SK-N-SH treated with all-trans-retinoic acid at 6 μM for 48 hours (cell line): ENCODE results near the gene MYL3.

Experiments
- ARNTL ChIP-seq: fragments of 450-650 bp; formaldehyde crosslinking; IDR thresholded peaks from 2 replicates; pipeline ENCODE4 v1.5.0; 2020; ENCODE audit warnings: low read depth, mild to moderate bottlenecking, moderate library complexity, borderline replicate concordance
- CREB5 ChIP-seq: fragments of 250-450 bp; sonication (Bioruptor Pico); IDR thresholded peaks from 2 replicates; pipeline ENCODE4 v1.5.1; 2020; ENCODE audit warnings: low read depth, mild to moderate bottlenecking, moderate library complexity
- CSRNP3 ChIP-seq: fragments of 250-450 bp; sonication (Bioruptor Pico); IDR thresholded peaks from 2 replicates; pipeline ENCODE4 v1.5.1; 2021; ENCODE audit warnings: mild to moderate bottlenecking, moderate library complexity
- OSR1 ChIP-seq: fragments of 250-450 bp; sonication (Bioruptor Pico); IDR thresholded peaks from 2 replicates; pipeline ENCODE4 v1.8.0; 2022; ENCODE audit warnings: moderate library complexity, mild to moderate bottlenecking, inconsistent platforms
- RARB ChIP-seq: fragments of 250-450 bp; sonication (Bioruptor Pico); IDR thresholded peaks from 2 replicates; pipeline ENCODE4 v1.8.0; 2021; ENCODE audit warnings: mild to moderate bottlenecking, moderate library complexity
- TCF4 ChIP-seq: fragments of 250-450 bp; sonication (Bioruptor Pico); IDR thresholded peaks from 2 replicates; pipeline ENCODE4 v1.8.0; 2021; ENCODE audit warnings: mild to moderate bottlenecking, moderate library complexity, borderline replicate concordance
- ZFP3 ChIP-seq: fragments of 250-450 bp; sonication (Bioruptor Pico); IDR thresholded peaks from 2 replicates; pipeline ENCODE4 v1.5.0; 2020; ENCODE audit warnings: mild to moderate bottlenecking, moderate library complexity
- ZFP30 ChIP-seq: fragments of 450-650 bp; formaldehyde crosslinking; IDR thresholded peaks from 2 replicates; pipeline ENCODE4 v1.5.0; 2022; ENCODE audit warnings: mild to moderate bottlenecking, moderate library complexity
- TF ChIP-seq, protein P1 (sequence below): fragments of 250-450 bp; sonication (Bioruptor Pico); IDR thresholded peaks from 2 replicates; pipeline ENCODE4 v1.8.0; 2020; ENCODE audit warnings: mild to moderate bottlenecking, moderate library complexity, borderline replicate concordance
- TF ChIP-seq, protein P2 (sequence below): fragments of 250-450 bp; sonication (Bioruptor Pico); IDR thresholded peaks from 2 replicates; pipeline ENCODE4 v1.5.0; 2020; ENCODE audit warnings: mild to moderate bottlenecking, moderate library complexity

DNA sequence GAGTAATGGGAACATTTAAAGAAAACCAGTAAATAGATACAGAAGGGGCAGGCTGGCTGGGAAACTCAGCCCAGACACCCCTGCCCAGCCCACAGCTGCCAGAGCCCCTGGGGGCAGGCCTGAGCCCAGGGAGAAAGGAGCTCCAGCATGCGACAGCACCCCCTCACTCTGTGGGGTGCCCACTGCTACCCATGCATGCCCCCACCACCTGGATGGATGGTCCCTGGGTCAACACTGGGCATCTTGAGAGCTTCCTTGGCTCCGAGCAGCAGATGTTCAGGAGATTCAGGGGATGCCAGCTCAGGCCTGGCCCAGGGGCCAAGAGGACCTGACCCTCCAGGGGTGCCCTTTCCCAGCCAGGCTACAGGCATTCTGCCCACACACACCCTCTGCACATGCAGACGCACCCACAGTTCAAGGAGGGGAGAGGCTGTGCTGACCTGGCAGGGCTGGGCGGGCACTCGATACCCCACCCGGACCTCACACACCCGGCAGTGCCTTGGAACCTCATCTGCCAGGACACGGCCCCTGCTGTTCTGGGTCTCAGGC, 45.8 kb upstream of the MYL3 start:
- TF ChIP-seq ARNTL (CRISPR knock-in tag): no peak
- no peak for TF ChIP-seq ZFP3 (CRISPR knock-in tag)
- no peak for TF ChIP-seq CREB5 (CRISPR knock-in tag)
- TF ChIP-seq, protein P1, sequence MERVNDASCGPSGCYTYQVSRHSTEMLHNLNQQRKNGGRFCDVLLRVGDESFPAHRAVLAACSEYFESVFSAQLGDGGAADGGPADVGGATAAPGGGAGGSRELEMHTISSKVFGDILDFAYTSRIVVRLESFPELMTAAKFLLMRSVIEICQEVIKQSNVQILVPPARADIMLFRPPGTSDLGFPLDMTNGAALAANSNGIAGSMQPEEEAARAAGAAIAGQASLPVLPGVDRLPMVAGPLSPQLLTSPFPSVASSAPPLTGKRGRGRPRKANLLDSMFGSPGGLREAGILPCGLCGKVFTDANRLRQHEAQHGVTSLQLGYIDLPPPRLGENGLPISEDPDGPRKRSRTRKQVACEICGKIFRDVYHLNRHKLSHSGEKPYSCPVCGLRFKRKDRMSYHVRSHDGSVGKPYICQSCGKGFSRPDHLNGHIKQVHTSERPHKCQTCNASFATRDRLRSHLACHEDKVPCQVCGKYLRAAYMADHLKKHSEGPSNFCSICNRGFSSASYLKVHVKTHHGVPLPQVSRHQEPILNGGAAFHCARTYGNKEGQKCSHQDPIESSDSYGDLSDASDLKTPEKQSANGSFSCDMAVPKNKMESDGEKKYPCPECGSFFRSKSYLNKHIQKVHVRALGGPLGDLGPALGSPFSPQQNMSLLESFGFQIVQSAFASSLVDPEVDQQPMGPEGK (CRISPR knock-in tag): no peak
- TF ChIP-seq, protein P2, sequence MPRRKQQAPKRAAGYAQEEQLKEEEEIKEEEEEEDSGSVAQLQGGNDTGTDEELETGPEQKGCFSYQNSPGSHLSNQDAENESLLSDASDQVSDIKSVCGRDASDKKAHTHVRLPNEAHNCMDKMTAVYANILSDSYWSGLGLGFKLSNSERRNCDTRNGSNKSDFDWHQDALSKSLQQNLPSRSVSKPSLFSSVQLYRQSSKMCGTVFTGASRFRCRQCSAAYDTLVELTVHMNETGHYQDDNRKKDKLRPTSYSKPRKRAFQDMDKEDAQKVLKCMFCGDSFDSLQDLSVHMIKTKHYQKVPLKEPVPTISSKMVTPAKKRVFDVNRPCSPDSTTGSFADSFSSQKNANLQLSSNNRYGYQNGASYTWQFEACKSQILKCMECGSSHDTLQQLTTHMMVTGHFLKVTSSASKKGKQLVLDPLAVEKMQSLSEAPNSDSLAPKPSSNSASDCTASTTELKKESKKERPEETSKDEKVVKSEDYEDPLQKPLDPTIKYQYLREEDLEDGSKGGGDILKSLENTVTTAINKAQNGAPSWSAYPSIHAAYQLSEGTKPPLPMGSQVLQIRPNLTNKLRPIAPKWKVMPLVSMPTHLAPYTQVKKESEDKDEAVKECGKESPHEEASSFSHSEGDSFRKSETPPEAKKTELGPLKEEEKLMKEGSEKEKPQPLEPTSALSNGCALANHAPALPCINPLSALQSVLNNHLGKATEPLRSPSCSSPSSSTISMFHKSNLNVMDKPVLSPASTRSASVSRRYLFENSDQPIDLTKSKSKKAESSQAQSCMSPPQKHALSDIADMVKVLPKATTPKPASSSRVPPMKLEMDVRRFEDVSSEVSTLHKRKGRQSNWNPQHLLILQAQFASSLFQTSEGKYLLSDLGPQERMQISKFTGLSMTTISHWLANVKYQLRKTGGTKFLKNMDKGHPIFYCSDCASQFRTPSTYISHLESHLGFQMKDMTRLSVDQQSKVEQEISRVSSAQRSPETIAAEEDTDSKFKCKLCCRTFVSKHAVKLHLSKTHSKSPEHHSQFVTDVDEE (CRISPR knock-in tag): no peak
- TF ChIP-seq RARB (CRISPR knock-in tag): no peak
- TF ChIP-seq CSRNP3 (CRISPR knock-in tag): no peak
- TF ChIP-seq ZFP30 (CRISPR knock-in tag): no peak
- TF ChIP-seq OSR1 (CRISPR knock-in tag): no peak
- no peak for TF ChIP-seq TCF4 (CRISPR knock-in tag)
